HG03521 (cell line): Measurements from ENCODE around the gene MAPK1.
"Not testable (repeated sequence)": the region's sequence is repeated elsewhere in the genome, so short reads cannot be mapped to it uniquely, and the experiment has no call there.

Source experiments
- ATAC-seq: cut with Tn5 transposase; IDR thresholded peaks from one replicate; pipeline ENCODE4 v1.9.1; 2021; ENCODE audit warnings: mild to moderate bottlenecking, moderate library complexity; ENCODE audit not compliant: unreplicated experiment

MAPK1 gene

DNA sequence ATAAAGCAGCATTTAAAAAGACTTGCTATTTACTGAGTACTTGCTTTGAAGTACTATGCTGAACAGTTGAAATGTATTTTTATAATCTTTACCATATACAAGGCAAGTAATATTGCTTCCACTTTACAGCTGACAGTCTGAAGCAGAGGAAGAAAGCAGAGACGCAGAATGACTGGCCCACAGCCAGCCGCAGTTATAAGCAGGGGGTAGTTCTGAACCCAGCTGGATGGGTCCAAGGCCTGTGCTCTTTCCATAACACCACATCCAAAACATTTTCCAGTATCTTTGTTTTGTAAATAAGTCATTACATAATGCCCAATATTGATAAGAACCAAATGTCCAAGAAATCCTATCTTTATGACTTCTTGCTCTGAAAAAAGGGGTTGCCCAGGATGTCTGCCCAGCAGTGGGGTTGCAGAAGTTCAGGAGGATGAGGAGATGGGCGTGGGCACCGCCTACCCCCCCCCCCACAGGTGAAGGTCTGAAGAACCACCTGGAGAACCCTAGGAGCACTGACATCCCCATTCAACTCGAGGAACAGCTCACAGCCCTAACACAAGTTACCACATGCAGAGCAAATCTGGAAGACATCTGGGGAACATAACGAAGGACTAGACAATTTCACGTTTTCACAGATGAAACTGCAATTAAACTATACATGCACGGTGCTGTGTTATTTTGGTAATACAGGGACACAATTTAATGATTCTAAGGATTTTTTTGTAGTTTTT is 107.6 kb downstream of the MAPK1 start:
- ATAC-seq = no peak

DNA sequence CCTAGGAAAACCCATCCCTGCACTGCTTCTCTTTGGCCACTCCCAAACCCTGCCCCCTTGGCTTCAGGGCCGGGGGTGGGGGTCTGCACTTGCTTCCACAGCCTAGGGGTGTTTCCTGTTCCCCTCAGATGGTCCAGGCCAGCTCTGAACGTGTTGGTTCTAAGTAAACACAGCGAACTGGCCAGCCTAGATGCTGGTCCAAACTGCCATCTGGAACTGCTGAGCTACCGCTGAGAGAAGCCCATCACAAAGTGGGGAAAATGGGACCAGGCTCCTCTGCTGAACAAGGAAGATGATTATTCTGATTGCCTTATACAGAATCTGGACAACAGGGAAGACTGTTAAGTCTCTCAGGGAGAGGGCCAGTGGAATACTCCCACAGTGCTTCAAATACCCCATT is 108.4 kb downstream of the MAPK1 start:
- no peak for ATAC-seq

DNA sequence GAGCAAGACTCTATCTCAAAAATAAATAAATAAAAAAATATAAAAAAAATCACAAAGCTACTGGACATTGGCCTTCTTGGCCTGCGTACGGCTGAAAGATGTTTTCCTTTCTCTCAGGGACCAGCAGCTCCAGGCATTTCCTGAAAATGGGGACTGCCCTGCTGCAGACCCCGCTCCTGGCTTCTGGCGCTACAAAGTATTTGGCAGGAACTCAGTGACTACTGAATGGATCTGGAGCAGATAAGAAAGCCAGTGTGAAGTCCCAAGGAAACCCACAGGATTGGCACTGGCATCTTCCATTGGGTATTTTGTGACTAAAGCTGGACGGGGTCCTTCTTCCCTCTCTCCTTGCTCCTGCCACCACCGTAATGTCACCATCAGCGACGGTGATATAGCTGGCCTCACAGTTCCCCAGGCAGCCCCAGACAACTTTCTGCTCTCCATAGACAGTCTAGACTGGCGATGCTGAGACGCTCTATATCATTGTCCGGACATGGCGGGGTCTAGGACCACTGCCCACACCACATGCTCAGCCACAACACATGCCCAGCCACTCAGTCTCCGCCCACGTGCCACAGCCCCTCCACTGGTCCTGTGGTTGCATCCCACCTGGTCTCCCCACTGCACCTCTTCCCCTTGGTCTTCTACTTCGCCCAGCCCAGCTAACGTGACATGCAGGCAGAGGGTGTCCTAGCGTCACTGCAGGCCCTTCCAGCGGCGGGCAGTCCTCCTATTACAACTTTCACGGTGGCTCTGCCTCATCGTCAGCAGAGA is 109.2 kb downstream of the MAPK1 start:
- no peak for ATAC-seq

DNA sequence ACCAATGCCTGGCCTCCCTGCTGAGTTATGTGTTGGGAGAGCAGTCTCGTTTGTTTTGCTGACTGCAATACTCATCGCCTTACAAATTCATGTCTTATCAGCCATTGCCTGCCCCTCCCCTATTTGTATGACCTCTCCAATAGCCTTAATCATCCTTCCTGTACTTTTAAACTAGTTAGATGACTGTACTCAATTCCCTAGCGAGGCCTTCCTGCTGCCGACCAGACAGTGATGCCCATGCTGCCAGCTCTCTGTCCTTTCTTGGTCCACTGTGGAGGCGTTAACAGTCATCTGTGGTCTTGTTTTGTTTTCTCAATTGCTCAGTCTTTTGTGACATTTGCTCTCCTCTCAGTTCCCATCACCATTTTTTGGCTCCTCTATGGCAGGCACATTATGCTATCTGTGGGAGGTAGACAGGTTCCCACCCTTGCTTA is 111.6 kb downstream of the MAPK1 start:
- no peak for ATAC-seq

- no peak for ATAC-seq
Measured at GRCh38 chr22:21754523-21754922, 112.9 kb downstream of the MAPK1 start.

DNA sequence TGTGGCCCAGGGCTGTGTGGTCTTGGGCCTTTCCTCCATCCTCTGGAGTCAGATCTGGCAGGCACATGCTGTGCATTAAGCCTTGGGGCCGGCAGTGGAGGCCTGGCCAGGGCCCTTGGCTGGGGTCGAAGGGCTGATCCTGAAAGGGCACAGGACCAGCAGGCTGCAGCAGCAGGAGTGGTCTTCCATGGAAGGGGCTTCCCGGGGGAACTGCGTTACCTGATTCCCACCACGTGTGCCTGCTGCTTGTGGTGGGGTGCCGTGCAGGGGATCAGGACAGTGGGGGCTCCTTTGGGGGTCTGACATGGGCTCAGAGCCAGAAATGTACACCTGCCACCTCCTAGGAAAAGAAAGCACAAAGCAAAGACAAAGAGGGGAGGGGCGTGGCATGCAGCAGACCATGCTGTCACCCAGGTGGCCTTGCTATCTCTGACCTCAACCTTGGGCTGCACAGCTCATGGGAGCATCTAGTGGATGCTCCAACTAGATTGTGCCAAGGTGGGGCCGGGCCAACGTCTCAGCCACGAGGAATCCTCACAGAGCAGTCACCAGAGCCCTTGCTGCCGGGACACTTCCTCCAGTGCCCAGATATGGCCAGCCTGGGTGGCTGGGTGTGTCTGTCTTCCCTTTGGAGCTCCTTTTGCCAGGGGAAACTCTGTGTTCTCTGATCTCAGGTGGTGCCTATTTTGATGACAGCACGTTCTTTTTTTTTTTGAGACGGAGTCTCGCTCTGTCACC is 113.9 kb downstream of the MAPK1 start:
- no peak for ATAC-seq

DNA sequence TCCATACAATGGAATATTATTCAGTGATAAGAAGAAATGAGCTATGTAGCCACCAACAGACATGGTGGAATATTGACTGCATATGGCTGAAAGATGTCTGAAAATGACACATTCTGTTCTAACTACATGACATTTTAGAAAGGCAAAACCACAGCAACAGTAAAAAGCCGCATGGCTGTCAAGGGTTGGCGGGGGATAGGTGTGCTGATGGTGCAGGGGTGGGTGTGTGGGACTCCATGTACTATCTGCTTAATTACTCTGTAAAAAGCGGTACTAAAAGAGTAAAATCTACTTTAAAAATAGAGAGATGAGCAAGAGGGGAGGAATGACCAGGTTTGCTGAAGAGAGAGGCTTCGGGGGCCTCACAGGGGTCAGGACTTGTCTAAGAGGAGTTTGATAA is 115.2 kb downstream of the MAPK1 start:
- ATAC-seq = no peak

DNA sequence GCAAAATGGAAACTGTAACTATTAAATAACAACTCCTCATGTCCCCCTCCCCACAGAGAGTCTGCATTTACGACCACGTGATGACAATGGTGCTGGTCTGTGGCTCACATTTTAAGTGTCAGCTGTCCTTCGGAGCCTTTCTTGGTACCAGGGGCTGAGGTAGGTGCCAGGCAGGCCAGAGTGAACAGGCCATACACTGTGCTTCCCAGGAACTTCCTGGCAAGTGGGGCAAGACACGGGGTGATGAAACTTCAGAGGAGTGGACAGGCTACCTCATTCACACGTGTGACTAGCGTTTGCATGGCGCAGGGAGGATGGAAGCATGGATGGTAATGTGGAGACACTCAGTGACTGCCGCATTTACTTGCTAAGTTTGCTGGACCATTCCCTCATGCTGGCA is 121.5 kb downstream of the MAPK1 start:
- no peak for ATAC-seq

DNA sequence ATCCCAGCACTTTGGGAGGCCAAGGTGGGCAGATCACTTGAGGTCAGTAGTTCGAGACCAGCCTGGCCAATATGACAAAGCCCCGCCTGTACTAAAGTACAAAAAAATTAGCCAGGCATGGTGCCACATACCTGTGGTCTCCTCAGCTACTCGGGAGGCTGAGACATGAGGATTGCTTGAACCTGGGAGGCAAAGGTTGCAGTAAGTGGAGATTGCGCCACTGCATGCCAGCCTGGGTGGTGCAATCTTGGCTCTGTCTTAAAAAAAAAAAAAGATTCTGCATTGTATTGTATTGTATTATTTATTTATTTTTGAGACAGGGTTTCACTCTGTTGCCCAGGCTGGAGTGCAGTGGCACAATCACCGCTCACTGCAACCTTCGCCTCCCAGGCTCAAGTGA is 122.5 kb downstream of the MAPK1 start:
- not testable (repeated sequence) for ATAC-seq

DNA sequence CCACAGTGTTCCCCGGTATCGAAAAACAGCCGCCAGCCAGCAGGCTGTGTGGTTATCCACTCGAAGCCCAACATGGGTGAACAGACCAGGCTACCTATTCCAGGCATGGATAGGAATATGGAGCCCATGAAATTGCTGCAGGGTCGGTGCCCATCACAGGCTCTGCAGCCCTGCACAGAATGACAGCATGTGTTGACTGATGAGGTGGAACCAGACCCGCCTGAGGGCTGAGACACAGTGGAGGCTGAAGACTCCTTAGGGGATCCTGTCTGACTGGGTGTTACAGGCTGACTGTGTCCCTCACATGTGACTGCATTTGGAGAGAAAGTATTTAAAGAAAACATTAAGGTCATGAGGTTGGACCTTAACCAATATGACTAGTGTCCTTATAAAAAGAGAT is 125.7 kb downstream of the MAPK1 start:
- no peak for ATAC-seq

DNA sequence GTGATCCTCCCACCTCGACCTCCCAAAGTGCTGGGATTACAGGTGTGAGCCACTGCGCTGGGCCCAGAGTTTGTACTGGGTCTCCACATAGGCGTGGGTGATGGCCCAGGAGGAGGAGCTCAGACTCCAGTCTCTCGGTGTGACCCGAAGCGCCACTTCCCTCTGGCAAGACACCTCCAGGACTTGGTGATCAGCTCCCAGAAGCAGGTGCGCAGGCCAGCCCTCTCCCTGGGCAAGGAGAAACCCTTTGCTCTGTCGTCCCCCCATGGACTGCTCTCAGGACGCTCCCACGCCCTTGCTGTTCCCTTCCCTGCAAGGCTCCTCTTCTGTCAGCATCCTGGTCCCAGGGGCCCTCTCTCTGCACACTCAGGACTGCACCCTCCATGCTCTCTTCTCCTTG is 126.4 kb downstream of the MAPK1 start:
- ATAC-seq = no peak

GRCh38 chr22:21739828-21740377 is 127.5 kb downstream of the MAPK1 start:
- no peak for ATAC-seq

GRCh38 chr22:21738966-21739365 is 128.5 kb downstream of the MAPK1 start:
- ATAC-seq = no peak

- ATAC-seq = no peak
Measured at GRCh38 chr22:21738081-21738480, 129.4 kb downstream of the MAPK1 start.

- ATAC-seq = no peak
Measured at GRCh38 chr22:21736948-21737347, 130.5 kb downstream of the MAPK1 start.

GRCh38 chr22:21736084-21736642 is 131.3 kb downstream of the MAPK1 start:
- ATAC-seq = peak; percentile 6

GRCh38 chr22:21735200-21736083 is 132.0 kb downstream of the MAPK1 start, which contains the start of gene YPEL1:
Gene YPEL1 (minus strand): TSS chr22:21735794. CDS start chr22:21710744, 25,050 bp downstream.
- ATAC-seq = peak; percentile 88

GRCh38 chr22:21734540-21735199 is 132.8 kb downstream of the MAPK1 start:
- ATAC-seq = no peak

GRCh38 chr22:21731503-21731902 is 135.9 kb downstream of the MAPK1 start:
- ATAC-seq = no peak
